ENCODE results near the gene PRKCE.

The PRKCE gene

GRCh38 chr2:46065152-46065551 is 413.7 kb downstream of the PRKCE start:
- DNase-seq, result no peak

GRCh38 chr2:46066116-46066515 is 414.6 kb downstream of the PRKCE start:
- DNase-seq, result no peak

DNA sequence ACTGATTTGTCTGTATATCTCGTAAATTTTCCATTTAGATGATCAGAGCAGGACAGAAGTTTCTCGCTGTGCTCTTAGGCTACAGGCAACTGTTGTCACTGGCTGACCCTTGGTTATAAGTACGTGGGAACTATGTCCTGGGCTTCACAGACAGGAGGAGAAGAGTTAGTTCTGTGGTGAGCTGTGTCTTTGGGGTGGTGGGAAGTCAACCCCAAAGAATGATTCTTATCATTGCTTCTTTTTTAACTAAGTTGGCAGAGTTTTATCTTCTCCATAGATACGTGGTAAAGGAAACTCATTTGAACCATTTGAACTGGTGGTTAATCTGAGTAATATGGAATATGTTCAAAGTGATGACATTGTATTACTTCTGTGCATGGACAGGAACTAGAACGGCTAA is 415.1 kb downstream of the PRKCE start:
- no peak for DNase-seq

DNA sequence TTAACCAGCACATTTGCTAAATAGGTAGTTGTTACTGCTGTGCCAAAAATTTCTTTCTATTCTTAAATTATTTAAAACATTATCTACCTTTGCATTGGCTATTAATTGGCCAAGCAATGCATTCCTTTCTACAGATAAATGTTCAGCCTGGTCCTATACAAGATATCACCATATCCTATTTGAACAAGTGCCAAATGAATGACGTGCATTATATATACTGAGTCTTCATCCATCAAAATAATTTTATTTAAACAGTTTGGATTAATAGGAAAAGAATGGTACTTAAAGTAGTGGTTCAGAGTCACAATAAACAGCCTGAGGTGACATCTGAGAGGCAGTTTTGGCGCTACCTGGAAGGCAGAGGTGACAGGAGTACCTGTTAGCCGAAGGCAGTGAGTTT is 415.6 kb downstream of the PRKCE start:
- DNase-seq, result peak in 1 of 3 experiments; percentile 10

GRCh38 chr2:46067501-46068305 is 416.2 kb downstream of the PRKCE start:
- no peak for DNase-seq

GRCh38 chr2:46068636-46069035 is 417.2 kb downstream of the PRKCE start:
- DNase-seq, result no peak

DNA sequence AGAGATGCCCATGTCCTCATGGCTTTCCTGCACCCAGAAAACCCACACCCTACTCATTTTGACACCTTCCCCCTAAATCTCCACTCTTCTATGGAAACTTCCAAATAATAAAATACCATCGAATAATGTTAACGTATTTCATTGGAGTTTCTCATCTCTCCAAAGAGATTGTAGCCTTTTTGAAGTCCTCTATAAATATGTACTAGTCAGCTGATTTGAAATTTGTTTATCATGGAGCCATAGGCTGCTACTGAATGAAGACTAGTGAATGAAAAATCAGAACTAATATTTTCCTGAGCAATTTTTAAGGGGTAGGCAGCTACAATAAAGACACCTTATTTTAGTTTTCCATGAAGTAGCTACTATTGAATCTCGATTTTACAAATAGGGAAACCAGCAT is 419.6 kb downstream of the PRKCE start:
- DNase-seq, result no peak

DNA sequence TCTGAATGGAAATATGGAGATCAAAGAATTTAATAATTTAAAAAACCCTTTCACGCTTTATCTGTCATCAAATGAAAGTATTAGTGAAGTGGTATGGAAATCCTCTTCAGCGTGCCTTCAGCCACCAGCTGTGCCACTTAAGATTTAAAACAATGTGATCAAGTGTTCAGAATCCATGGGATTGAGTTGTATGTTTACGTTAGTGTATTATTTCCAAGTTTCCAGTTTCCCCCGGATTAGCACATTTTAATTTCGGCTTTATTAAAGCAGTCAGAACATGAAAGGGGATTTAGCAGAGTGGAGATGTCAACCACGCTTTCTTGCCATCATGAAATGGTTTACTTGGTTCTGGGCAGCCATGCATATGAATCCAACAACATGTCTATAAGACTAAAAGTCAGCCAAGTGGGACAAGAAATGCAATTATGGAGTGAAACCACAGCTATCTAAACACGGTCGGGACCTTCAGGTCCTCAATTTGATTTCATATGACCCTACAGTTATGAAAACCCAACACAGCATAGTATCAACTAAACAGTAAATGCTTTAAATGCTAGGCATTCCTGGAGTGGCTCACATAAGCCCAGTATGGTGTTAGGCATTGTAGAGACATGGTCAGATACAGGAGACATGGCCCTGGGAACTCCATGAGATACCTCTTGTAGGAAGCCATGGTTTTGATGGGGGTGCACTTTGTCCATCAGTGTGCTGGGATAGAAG is 420.8 kb downstream of the PRKCE start:
- no peak for DNase-seq

GRCh38 chr2:46073540-46074046 is 422.1 kb downstream of the PRKCE start:
- DNase-seq, result no peak

GRCh38 chr2:46074501-46074900 is 423.0 kb downstream of the PRKCE start:
- no peak for DNase-seq

DNA sequence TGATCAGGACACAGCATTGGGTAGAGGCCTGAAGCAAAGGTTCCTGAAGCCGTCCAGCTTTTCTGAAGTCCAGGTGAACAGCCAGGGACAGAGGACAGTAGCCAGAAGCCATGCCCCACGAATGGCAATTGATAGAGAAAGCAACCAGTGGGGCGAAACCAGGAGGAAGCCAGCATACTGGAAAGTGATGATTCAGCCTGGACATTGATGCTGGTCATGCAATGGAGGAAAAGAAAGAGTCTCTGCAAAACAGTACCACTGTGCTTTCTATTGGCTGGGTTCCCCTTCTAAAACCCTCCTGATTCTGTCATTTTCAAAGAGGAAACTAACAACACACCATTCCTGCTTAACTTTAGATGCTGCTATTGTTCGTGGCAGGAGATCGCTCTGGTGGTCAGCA is 424.4 kb downstream of the PRKCE start:
- no peak for DNase-seq

DNA sequence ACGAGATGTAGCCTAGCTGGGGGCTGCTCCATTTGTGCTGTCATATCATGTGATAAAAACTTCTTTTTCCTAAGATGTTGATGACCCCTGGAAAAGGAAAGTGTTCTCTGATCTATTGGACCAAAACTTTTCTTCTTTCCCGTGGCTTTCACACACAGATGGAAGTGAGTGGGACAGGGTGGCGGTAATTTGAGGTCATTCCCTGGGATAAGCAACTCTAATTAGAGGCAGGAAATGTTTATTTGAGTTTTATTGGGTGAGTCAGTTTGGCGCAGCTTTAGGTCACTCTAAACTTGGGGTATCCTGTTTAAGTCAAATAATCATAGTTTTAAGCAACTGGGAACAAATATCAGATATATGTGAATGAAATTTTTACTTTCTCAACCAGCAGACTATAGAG is 424.8 kb downstream of the PRKCE start:
- DNase-seq, result no peak

GRCh38 chr2:46076875-46077274 is 425.4 kb downstream of the PRKCE start:
- DNase-seq, result no peak

DNA sequence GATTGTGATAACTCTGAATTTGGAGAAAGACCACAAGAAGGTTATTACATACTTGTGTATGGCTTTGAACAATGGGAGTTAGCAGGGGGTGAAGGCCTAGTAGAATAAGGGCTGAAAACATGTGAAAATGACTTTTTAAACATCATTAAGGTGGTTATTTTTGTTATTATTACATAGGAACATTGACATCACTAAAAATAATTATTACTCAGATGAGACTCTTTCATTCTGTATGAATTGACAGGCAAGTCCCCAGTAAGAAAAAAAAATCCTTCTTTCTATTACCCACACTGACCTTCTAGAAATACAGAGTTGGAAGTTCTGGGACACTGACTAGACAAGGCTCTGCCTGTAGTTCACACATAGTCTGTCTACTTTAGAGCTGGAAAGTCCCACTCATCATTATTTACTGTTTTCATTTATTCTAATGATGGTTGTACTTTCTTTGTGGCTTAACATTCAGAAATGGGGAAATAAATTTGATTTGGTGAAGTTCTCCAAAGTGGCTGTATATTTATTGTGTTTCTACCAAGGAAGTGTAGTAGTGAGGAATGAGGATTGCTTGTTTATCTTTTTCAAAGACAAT is 426.1 kb downstream of the PRKCE start:
- DNase-seq, result no peak

GRCh38 chr2:46079985-46080560 is 428.6 kb downstream of the PRKCE start:
- no peak for DNase-seq

GRCh38 chr2:46082531-46083485 is 431.3 kb downstream of the PRKCE start:
- no peak for DNase-seq

DNA sequence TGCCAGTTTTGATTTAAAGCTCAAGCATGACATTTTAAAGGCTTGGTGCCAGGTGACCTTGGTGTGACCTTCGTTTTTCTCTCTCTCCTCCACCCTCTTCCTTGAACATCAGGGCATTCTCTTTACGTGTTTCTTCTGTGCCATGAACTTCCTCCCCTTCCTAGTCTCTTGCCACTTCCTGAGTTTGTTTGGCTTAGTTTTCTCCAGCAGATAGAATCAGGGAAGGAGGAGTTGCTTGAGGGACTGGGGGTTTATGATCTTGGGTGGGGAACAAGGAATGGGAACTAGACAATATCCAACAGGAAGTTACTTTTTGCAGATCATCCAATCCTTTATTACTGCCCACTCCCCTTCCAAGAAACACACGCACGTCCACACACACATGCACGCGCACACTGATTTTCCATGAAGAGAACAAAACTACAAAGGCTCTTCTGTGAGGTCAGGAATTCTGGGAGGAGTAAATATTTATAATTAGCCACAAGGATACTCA is 435.1 kb downstream of the PRKCE start:
- DNase-seq, result no peak

DNA sequence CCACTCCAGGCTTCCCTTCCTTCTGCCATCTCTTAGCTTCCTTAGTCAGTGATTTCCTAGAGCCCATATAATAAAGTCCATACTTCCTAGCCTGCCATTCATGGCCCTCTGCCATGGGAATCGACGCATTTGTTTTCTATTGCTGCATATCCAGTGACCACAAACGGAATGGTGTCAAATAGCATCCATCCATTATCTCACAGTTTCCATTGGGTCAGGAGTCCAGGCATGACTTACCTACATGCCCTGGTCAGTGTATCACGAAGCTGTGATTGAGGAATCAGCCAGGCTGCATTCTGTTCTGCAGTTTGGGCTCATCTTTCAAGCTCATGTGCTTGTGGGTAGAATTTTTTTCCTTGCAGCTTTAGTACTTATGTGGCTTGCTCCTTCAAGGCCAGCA is 436.0 kb downstream of the PRKCE start:
- DNase-seq, result no peak

GRCh38 chr2:46091004-46091403 is 439.5 kb downstream of the PRKCE start:
- DNase-seq, result peak in 2 of 3 experiments; percentile 17 to 63

DNA sequence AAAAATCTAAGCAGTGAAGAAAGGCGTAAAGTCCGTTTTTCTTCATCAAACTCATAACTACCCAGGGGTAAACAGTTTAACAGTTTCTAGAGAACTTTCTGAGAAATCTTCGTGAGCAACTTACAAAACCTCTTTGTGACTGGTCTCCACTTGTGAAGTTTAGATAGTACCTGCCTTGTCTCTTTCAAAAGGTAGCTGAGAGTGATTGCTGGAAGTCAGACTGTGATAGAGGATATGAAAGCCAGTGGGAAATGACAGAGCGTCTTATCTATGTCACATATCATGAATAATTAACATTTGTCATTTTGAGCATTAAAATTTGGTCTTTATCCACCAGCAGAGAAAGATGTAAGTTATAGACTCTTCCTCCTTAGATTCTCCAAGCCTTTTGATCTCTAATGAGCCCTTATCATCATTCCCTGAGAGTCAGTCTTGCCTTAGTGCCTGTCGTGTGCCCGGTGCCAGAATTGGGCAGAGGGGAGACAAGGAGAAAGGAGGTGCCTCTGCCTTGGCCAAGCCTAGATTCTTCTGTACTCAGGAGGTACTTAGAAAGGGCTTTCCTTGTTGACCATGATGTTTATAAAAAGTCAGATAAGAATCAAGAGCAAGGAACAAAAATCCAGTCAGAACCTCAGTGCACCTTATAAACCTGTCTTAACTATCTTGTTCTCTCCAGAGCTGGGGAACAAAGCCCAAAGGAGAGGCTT is 440.6 kb downstream of the PRKCE start:
- DNase-seq, result no peak

DNA sequence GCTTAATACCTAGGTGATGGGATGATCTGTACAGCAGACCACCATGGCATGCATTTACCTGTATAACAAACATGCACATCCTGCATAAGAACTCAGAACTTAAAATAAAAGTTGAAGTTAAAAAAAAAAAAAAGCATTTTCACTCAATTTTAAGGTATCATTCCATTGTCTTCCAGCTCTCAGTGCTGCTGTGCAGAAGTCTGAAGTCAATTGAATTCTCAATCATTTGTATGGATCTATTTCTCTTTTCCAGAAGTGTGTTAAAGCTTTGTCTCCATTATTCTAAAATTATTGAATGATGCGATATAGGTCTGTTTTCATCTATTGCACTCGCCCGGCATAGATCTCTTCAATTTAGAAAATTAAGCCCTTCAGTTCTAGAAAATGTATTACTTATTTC is 443.2 kb downstream of the PRKCE start:
- DNase-seq, result no peak
